ENCODE data around the gene CCDC190.

Gene CCDC190

GRCh38 chr1:162857850-162858249 is 3.1 kb downstream of the CCDC190 start:
- Histone ChIP-seq H3K27me3 (ENCODE audit: control insufficient read depth, insufficient read depth, low read length, poor library complexity, severe bottlenecking) (no peaks in the 10 kb centered on the region), H3K4me3 (ENCODE audit: insufficient read depth, low read depth, low read length) (no peak overlapping the region), H3K36me3 (ENCODE audit: control insufficient read depth, insufficient read depth, low read length) (no peaks in the 10 kb centered on the region), H3K9me3 (ENCODE audit: control insufficient read depth, low read length) (no peaks in the 10 kb centered on the region), H3K4me1 (ENCODE audit: control insufficient read depth, insufficient read depth, low read length) (peaks cover 27% of the 10 kb centered on the region), H3K27ac (ENCODE audit: insufficient read depth, low read depth, low read length, poor library complexity, severe bottlenecking) (no peak overlapping the region)

- 87 to 94% methylated on average over 2 of the region's 2 CpGs for WGBS, 2 experiments
- Histone ChIP-seq H3K4me3 (ENCODE audit: insufficient read depth, low read depth, low read length) (no peak overlapping the region), H3K9me3 (ENCODE audit: control insufficient read depth, low read length) (no peaks in the 10 kb centered on the region), H3K4me1 (ENCODE audit: control insufficient read depth, insufficient read depth, low read length) (peaks cover 16% of the 10 kb centered on the region), H3K27me3 (ENCODE audit: control insufficient read depth, insufficient read depth, low read length, poor library complexity, severe bottlenecking) (no peaks in the 10 kb centered on the region), H3K27ac (ENCODE audit: insufficient read depth, low read depth, low read length, poor library complexity, severe bottlenecking) (no peak overlapping the region), H3K36me3 (ENCODE audit: control insufficient read depth, insufficient read depth, low read length) (no peaks in the 10 kb centered on the region)
Measured at GRCh38 chr1:162856260-162856659, 4.7 kb downstream of the CCDC190 start.

- Histone ChIP-seq H3K27ac (ENCODE audit: insufficient read depth, low read depth, low read length, poor library complexity, severe bottlenecking) (no peak overlapping the region), H3K4me1 (ENCODE audit: control insufficient read depth, insufficient read depth, low read length) (peaks cover 12% of the 10 kb centered on the region), H3K9me3 (ENCODE audit: control insufficient read depth, low read length) (no peaks in the 10 kb centered on the region), H3K36me3 (ENCODE audit: control insufficient read depth, insufficient read depth, low read length) (no peaks in the 10 kb centered on the region), H3K27me3 (ENCODE audit: control insufficient read depth, insufficient read depth, low read length, poor library complexity, severe bottlenecking) (no peaks in the 10 kb centered on the region), H3K4me3 (ENCODE audit: insufficient read depth, low read depth, low read length) (no peak overlapping the region)
- WGBS, 2 experiments: 91 to 97% methylated on average over 4 of the region's 4 CpGs
Measured at GRCh38 chr1:162855461-162856150, 5.4 kb downstream of the CCDC190 start.

DNA sequence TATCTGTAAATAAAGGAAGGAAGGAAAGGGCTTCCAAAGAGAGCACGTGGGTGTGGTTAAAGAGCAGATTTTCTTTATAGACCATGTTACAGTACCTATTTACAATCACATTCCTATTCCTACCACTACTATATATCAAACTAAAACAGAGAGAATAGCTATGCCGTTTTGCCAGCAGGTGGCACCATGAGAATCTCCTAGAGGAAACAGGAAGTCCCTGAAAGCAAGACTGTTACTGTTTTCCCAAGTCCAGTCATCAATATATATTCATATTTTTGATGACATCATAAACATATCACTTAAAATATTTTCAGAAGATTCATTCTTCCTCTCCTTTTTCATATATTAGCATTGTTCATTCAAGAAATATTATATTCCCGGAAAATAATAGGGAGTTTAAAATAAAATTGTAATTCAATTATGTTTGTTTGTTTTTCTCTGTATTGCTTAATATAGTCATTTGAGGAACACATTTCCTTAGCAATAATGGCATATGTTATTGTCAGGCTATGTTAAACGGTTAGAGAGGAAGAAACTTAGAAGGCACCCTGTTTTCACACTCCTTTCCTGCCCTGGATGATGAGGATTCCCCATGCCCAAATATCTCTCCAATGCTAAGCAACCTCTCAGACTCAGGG is 6.6 kb downstream of the CCDC190 start:
- Histone ChIP-seq H3K36me3 (ENCODE audit: control insufficient read depth, insufficient read depth, low read length) (no peaks in the 10 kb centered on the region), H3K4me1 (ENCODE audit: control insufficient read depth, insufficient read depth, low read length) (peaks cover 5% of the 10 kb centered on the region), H3K27me3 (ENCODE audit: control insufficient read depth, insufficient read depth, low read length, poor library complexity, severe bottlenecking) (no peaks in the 10 kb centered on the region), H3K4me3 (ENCODE audit: insufficient read depth, low read depth, low read length) (no peak overlapping the region), H3K27ac (ENCODE audit: insufficient read depth, low read depth, low read length, poor library complexity, severe bottlenecking) (no peak overlapping the region), H3K9me3 (ENCODE audit: control insufficient read depth, low read length) (no peaks in the 10 kb centered on the region)
- 35 to 57% methylated on average over 2 to 3 of the region's 4 CpGs for WGBS, 2 experiments

DNA sequence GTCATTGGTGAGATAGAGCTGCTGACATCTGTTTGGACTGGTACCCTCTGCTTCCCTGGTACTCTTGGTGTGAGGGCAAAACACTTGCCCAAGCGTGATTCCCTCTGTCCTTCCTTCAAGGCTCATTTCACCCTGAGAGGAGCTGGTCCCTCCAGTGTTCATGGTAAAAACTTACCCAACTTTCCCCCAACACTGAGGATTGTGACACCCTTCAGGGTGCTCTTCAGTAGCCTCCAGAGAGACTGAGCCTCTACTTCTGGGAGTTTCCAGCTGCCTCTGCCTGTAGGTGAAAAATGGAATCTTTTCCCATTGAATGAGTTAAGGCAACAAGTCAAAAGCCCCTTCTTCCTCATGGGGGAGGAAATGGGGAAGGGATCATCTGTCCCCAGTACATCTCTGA is 9.6 kb downstream of the CCDC190 start:
- H3K27me3 ChIP-seq (ENCODE audit: control insufficient read depth, insufficient read depth, low read length, poor library complexity, severe bottlenecking): no peaks in the 10 kb centered on the region
- 92 to 95% methylated on average over 1 of the region's 1 CpG for WGBS, 2 experiments
- no peaks in the 10 kb centered on the region for H3K36me3 ChIP-seq (ENCODE audit: control insufficient read depth, insufficient read depth, low read length)
- H3K4me1 ChIP-seq (ENCODE audit: control insufficient read depth, insufficient read depth, low read length): peaks cover 1% of the 10 kb centered on the region
- no peak overlapping the region for H3K27ac ChIP-seq (ENCODE audit: insufficient read depth, low read depth, low read length, poor library complexity, severe bottlenecking)
- no peaks in the 10 kb centered on the region for H3K9me3 ChIP-seq (ENCODE audit: control insufficient read depth, low read length)
- no peak overlapping the region for H3K4me3 ChIP-seq (ENCODE audit: insufficient read depth, low read depth, low read length)

- H3K4me1 ChIP-seq (ENCODE audit: control insufficient read depth, insufficient read depth, low read length): no peaks in the 10 kb centered on the region
- no peak overlapping the region for H3K27ac ChIP-seq (ENCODE audit: insufficient read depth, low read depth, low read length, poor library complexity, severe bottlenecking)
- no peak overlapping the region for H3K4me3 ChIP-seq (ENCODE audit: insufficient read depth, low read depth, low read length)
Measured at GRCh38 chr1:162849711-162850110, 11.3 kb downstream of the CCDC190 start.

GRCh38 chr1:162847839-162848453 is 13.0 kb downstream of the CCDC190 start:
- H3K4me3 ChIP-seq (ENCODE audit: insufficient read depth, low read depth, low read length): no peak overlapping the region
- no peaks in the 10 kb centered on the region for H3K36me3 ChIP-seq (ENCODE audit: control insufficient read depth, insufficient read depth, low read length)
- H3K27ac ChIP-seq (ENCODE audit: insufficient read depth, low read depth, low read length, poor library complexity, severe bottlenecking): no peak overlapping the region
- H3K9me3 ChIP-seq (ENCODE audit: control insufficient read depth, low read length): no peaks in the 10 kb centered on the region
- H3K4me1 ChIP-seq (ENCODE audit: control insufficient read depth, insufficient read depth, low read length): no peaks in the 10 kb centered on the region
- no peaks in the 10 kb centered on the region for H3K27me3 ChIP-seq (ENCODE audit: control insufficient read depth, insufficient read depth, low read length, poor library complexity, severe bottlenecking)
- 18 to 53% methylated on average over 1 to 3 of the region's 3 CpGs for WGBS, 2 experiments

More at GRCh38 chr1:162849711-162850110, 11.3 kb downstream of the CCDC190 start:
- no peaks in the 10 kb centered on the region for H3K36me3 ChIP-seq (ENCODE audit: control insufficient read depth, insufficient read depth, low read length)
- no peaks in the 10 kb centered on the region for H3K27me3 ChIP-seq (ENCODE audit: control insufficient read depth, insufficient read depth, low read length, poor library complexity, severe bottlenecking)
- H3K9me3 ChIP-seq (ENCODE audit: control insufficient read depth, low read length): no peaks in the 10 kb centered on the region
- 97 to 100% methylated on average over 2 of the region's 2 CpGs for WGBS, 2 experiments

DNA sequence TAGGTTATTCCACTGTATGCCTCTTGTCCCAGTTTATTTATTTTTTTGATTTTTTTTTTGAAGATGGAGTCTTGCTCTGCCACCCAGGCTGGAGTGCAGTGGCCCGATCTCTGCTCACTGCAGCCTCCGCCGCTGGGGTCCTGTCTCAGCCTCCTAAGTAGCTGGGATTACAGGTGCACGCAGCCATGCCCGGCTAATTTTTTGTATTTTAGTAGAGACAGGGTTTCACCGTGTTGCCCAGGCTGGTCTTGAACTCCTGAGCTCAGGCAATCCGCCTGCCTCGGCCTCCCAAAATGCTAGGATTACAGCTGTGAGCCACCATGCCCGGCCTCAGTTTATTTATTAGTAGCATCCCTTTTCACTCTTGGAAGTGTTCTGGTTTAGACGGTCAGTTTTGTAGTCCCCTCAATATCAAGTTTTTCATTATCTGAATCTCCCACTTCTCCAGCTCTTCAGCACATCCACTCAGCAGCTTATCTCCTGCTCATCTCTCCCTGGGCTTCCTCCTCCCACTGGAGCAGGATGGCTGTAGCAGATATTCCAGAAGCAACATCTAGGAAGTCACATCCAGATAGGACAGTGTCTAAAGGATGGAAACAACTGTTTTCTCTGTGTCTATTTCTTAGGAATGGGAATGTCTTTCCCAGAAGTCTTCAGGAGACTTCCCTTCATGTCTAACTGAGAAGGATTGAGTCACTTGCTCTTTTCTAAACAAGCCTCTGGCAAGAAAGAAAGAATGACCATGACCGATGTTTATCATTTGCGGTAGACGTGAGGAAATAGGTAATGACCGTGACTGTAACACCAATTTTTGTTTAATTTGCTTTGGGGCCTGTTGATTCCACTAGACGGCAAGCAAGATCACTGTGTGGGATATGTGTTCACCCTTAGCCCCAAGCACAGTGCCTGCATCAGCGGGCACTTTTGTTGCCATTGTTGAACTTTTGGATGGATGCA is 14.4 kb downstream of the CCDC190 start:
- Histone ChIP-seq H3K4me1 (ENCODE audit: control insufficient read depth, insufficient read depth, low read length) (no peaks in the 10 kb centered on the region), H3K4me3 (ENCODE audit: insufficient read depth, low read depth, low read length) (no peak overlapping the region), H3K27me3 (ENCODE audit: control insufficient read depth, insufficient read depth, low read length, poor library complexity, severe bottlenecking) (no peaks in the 10 kb centered on the region), H3K36me3 (ENCODE audit: control insufficient read depth, insufficient read depth, low read length) (no peaks in the 10 kb centered on the region), H3K9me3 (ENCODE audit: control insufficient read depth, low read length) (no peaks in the 10 kb centered on the region), H3K27ac (ENCODE audit: insufficient read depth, low read depth, low read length, poor library complexity, severe bottlenecking) (no peak overlapping the region)
- WGBS, 2 experiments: 94% methylated on average over 16 of the region's 16 CpGs

DNA sequence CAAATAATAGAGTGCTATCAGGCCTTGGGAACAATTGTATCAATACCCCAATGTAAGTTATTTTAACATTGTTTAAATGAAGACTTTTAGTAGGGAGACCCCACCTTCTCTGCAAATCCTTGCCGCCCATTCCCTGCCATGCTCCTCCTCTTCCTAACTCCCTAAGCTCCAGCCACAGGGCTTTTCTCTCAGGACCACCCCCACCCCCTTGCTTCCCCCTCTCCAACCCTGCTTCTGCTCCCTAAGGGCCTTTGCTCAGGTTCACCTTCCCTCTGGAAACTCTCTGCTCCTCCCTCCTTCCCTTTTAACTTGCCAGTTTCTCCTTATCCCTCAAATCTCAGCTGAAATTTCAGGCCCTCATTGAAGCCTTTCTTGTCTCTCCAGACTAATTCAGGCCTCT is 16.8 kb downstream of the CCDC190 start:
- WGBS, 2 experiments: 73 to 81% methylated on average over 1 of the region's 1 CpG
- no peaks in the 10 kb centered on the region for H3K9me3 ChIP-seq (ENCODE audit: control insufficient read depth, low read length)
- no peak overlapping the region for H3K4me3 ChIP-seq (ENCODE audit: insufficient read depth, low read depth, low read length)
- H3K27ac ChIP-seq (ENCODE audit: insufficient read depth, low read depth, low read length, poor library complexity, severe bottlenecking): no peak overlapping the region
- no peaks in the 10 kb centered on the region for H3K36me3 ChIP-seq (ENCODE audit: control insufficient read depth, insufficient read depth, low read length)
- no peaks in the 10 kb centered on the region for H3K27me3 ChIP-seq (ENCODE audit: control insufficient read depth, insufficient read depth, low read length, poor library complexity, severe bottlenecking)
- H3K4me1 ChIP-seq (ENCODE audit: control insufficient read depth, insufficient read depth, low read length): no peaks in the 10 kb centered on the region
